ENCODE results near the gene GOLPH3. TPM values are rescaled to one million over a fixed set of nuclear protein-coding genes. Genes with fewer than 3 reads are reported as not detected.

GOLPH3 gene
- total and polyA plus RNA-seq, 7 donors = 23.0 to 55.3 (median 31.0) TPM

- TF ChIP-seq CTCF (IDR thresholded peaks at IDR 0.05) = no peak
- Histone ChIP-seq H3K27ac (no peak overlapping the region), H3K36me3 (ENCODE audit: insufficient read depth in 1 of 2, low read depth in 1 of 2) (peaks cover 0 to 25% of the 10 kb centered on the region in 2 donors), H3K27me3 (ENCODE audit: insufficient read depth in 3 of 3, low read length in 2 of 3) (no peaks in the 10 kb centered on the region), H3K4me1 (peaks cover 37% of the 10 kb centered on the region), H3K9me3 (no peaks in the 10 kb centered on the region), H3K4me3 (no peak overlapping the region)
- intact Hi-C loops (cut with DNase I) = no loop called here
- no peak for DNase-seq
- no peak for ATAC-seq
- 51 to 75% (median 58%) methylated on average over 3 of the region's 3 CpGs for WGBS, 3 donors
These were observed 8.5 kb downstream of the GOLPH3 start for GRCh38 chr5:32165597-32165996.

DNA sequence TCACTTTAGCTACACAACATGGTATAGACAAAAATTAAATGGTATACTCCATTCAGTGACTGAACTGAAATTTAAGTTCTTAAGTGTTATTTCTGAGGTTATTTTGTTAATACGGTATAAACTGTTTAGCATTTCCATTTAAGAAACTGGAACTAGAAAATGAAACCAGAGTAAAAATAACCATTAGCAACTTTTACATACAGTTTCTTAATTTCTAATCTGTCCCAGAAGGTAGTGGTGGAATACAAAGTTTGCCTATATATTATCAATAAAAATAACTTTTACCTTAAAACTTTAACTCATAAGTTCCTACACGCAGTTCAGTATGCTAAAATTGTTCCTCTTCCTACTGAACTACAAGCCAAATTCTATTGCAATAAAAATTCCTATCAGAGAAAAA lies 10.3 kb downstream of the GOLPH3 start:
- H3K27ac ChIP-seq = no peak overlapping the region

DNA sequence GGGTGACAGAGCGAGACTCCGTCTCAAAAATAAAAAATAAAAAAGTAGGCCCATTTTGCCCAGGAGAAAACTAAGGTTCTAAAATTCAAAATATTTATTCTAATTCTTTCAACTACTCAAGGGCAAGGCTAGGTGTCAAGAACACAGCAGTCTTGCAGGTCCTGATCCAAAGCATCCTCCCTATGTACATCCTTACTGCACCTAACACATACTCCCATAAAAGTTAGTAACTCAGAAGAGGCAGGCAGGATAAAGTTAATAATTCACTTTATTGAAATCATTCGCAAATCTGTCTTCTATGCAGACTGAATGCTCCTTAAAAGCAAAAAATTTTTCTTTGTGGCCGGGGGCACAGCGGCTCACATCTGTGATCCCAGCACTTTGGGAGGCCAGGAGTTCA lies 11.1 kb downstream of the GOLPH3 start:
- Histone ChIP-seq H3K27me3 (ENCODE audit: insufficient read depth in 3 of 3, low read length in 2 of 3) (no peaks in the 10 kb centered on the region), H3K4me3 (no peak overlapping the region), H3K27ac (no peak overlapping the region), H3K9me3 (no peaks in the 10 kb centered on the region), H3K4me1 (peaks cover 43% of the 10 kb centered on the region), H3K36me3 (ENCODE audit: insufficient read depth in 1 of 2, low read depth in 1 of 2) (peaks cover 0 to 11% of the 10 kb centered on the region in 2 donors)
- DNase-seq = no peak
- 94 to 98% (median 97%) methylated on average over 5 of the region's 5 CpGs for WGBS, 3 donors
- TF ChIP-seq CTCF (IDR thresholded peaks at IDR 0.05) = no peak
- intact Hi-C loops (cut with DNase I) = no loop called here
- no peak for ATAC-seq

More for the DNA sequence above, 10.3 kb downstream of the GOLPH3 start:
- Histone ChIP-seq H3K36me3 (ENCODE audit: insufficient read depth in 1 of 2, low read depth in 1 of 2) (peaks cover 0 to 11% of the 10 kb centered on the region in 2 donors), H3K9me3 (no peaks in the 10 kb centered on the region), H3K27me3 (ENCODE audit: insufficient read depth in 3 of 3, low read length in 2 of 3) (no peaks in the 10 kb centered on the region), H3K4me1 (peaks cover 38% of the 10 kb centered on the region), H3K4me3 (no peak overlapping the region)
- DNase-seq (no peak), ATAC-seq (no peak)
- 47 to 69% (median 51%) methylated on average over 2 of the region's 2 CpGs for WGBS, 3 donors
- TF ChIP-seq CTCF (IDR thresholded peaks at IDR 0.05) = no peak
- intact Hi-C loops (cut with DNase I) = no loop called here

GRCh38 chr5:32160228-32160627 lies 13.9 kb downstream of the GOLPH3 start:
- 90 to 100% (median 96%) methylated on average over 1 of the region's 1 CpG for WGBS, 3 donors
- intact Hi-C loops (cut with DNase I) = no loop called here
- ATAC-seq (no peak), DNase-seq (no peak)
- Histone ChIP-seq H3K27me3 (ENCODE audit: insufficient read depth in 3 of 3, low read length in 2 of 3) (no peaks in the 10 kb centered on the region), H3K9me3 (no peaks in the 10 kb centered on the region), H3K4me3 (no peak overlapping the region), H3K36me3 (ENCODE audit: insufficient read depth in 1 of 2, low read depth in 1 of 2) (no peaks in the 10 kb centered on the region), H3K27ac (no peak overlapping the region), H3K4me1 (peaks cover 45% of the 10 kb centered on the region)
- no peak for TF ChIP-seq CTCF (IDR thresholded peaks at IDR 0.05)

DNA sequence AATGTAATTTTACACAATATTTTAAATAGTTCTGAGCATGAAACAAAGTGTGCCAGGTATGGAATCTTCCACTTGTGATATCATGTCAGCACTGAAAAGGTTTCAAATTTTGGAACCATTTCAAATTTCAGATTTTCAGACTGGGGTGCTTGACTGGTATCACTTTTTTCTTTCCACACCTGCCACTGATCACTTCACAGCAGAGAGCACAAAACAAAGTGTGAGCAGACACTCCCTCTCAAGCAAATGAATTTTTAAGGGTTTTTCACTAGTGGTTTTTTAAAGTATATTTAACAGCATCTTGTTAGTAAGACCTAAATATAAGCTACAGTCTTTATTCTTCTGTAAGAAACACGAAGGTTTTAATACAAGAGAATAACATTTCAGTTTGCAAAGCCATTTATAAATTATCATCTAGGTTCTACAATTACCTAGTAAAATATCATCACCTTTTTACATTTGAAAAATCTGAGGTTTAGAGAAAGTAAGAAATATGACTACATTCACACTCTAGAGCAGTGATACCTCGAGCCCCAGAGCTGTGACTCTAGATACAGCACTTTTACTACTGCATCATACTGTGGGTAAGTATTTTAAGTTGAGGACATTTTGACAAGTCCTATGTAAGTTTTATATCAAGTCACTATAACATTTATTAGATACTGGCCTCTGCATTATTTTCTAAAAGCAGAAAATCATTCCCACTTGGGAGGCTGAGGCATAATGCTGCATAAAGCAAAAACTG lies 14.6 kb downstream of the GOLPH3 start:
- intact Hi-C loops (cut with DNase I) = no loop called here
- DNase-seq = no peak
- ATAC-seq = no peak
- Histone ChIP-seq H3K27ac (no peak overlapping the region), H3K36me3 (ENCODE audit: insufficient read depth in 1 of 2, low read depth in 1 of 2) (no peaks in the 10 kb centered on the region), H3K4me1 (peaks cover 50% of the 10 kb centered on the region), H3K4me3 (no peak overlapping the region), H3K9me3 (no peaks in the 10 kb centered on the region), H3K27me3 (ENCODE audit: insufficient read depth in 3 of 3, low read length in 2 of 3) (no peaks in the 10 kb centered on the region)
- WGBS, 3 donors = 51 to 70% (median 54%) methylated on average over 2 of the region's 2 CpGs
- TF ChIP-seq CTCF (IDR thresholded peaks at IDR 0.05) = no peak
